ENCODE data around the gene DOCK11.
"Not testable (repeated sequence)": the region's sequence is repeated elsewhere in the genome, so short reads cannot be mapped to it uniquely, and the experiment has no call there.

DOCK11 gene
- total RNA-seq = 157 to 398 (median 356) reads per million in 9 experiments

DNA sequence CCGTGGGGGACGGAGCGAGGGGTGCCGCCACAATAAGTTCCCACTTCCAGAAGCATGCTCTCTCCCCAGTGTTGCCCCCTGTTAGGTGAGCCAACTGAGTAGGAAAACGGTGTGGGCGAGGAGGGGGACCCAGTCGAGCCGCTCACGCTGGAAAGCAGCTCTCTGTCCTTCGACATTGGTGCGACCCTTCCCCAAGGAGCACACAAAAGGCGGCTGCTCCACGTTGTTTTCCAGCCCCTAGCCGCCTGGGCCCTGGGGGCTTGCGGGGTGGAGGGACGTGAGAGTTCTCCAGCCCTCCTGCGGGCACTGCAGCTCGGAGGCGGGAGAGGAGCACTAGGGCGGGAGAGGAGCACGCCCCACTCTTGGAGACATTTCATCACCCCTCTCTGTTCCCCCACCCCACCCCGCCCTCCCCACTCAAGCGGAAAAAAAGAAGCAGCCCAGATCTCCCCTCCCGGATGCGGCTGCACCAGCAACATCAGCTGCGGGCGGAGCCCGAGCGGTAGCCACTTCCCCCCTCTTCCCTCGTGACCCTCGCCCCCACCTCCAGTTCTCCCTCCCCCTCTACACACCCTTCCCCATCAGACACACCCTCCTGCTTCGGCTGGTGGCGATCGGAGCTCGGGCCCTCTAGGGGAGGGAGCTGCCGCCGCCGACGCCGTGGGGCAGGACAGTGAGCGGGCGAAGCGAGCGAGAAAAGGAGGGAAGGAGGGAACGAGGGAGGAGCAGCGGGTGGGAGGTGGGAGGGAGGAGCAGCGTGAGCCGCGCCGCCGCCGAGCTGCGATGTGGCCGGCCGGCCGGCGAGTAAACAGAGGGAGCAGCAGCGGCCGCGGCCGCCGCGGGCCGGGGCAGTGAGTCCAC lies at the start of gene DOCK11:
Gene DOCK11 (plus strand): TSS at position 755 of the 861 bp plus-strand sequence. CDS start 157 bp downstream, outside the sequence.
- Mint-ChIP-seq H3K27ac (peak within 1 kb of the TSS; percentile 94 to 98), H3K9me3 (no peaks in the 10 kb centered on the region), H3K4me1 (ENCODE audit: low read depth in 2 of 2) (peaks cover 18 to 21% of the 10 kb centered on the region in 2 donors), H3K36me3 (ENCODE audit: insufficient read depth) (peaks cover 17% of the 10 kb centered on the region), H3K4me3 (peak within 1 kb of the TSS; percentile 98 to 99), H3K27me3 (no peaks in the 10 kb centered on the region)
- ATAC-seq (replicated peaks) (peak; percentile 74), DNase-seq (peak; percentile 66 to 69 (median 66))

DNA sequence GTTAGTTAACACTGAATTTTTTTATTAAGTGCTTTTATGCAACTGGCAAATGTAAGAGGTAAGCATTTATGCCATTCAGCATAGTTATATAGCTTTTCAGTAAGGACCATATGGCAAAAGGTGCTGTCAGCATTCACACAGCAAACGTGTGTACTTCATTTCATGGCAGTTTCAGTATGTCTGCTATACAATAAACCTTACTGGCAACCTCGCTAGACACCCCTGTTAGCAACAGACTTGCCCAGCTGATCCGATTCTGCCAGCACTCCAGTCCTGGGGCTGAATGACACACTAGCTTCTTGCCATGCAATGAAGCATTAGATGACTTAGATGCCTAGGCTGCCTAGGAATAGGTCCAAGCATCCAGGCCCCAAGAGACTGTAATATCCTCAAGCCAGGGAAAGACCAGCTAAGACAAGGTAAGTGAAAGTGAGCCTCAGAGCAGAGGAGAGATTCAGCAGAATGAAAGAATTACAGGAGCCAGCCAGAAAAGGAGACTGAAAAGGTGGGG lies 47.3 kb upstream of the DOCK11 start:
- H3K27me3 Mint-ChIP-seq = no peaks in the 10 kb centered on the region
- no peaks in the 10 kb centered on the region for H3K9me3 Mint-ChIP-seq
- ATAC-seq (replicated peaks) (no peak), DNase-seq (no peak)
- peak overlapping the region in 1 of 2 donors; percentile 23 for H3K27ac Mint-ChIP-seq
- peaks cover 51% of the 10 kb centered on the region for H3K36me3 Mint-ChIP-seq (ENCODE audit: insufficient read depth)
- H3K4me3 Mint-ChIP-seq = no peak overlapping the region
- H3K4me1 Mint-ChIP-seq (ENCODE audit: low read depth in 2 of 2) = no peaks in the 10 kb centered on the region

DNA sequence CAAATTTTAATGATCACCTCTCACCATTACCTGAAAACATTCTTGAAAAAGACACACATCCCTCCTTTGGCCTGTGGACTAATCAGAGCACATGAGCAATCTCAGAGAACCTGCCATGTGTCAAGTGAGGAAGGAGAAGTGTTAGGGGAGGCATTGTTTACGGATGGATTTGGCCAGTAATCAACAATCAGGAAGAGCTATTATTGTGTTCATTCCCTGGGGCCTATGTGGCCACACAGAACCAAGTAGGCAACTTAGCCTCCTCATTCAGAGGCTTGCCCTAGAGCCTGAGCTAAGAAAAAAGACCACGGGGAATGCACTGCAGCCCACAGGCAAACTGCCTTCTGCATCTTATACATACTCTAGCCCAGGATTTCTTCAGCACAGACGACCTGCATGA lies 40.6 kb upstream of the DOCK11 start:
- ATAC-seq (replicated peaks) (no peak), DNase-seq (no peak)
- Mint-ChIP-seq H3K27me3 (no peaks in the 10 kb centered on the region), H3K9me3 (no peaks in the 10 kb centered on the region), H3K4me1 (ENCODE audit: low read depth in 2 of 2) (peaks cover 0 to 2% of the 10 kb centered on the region in 2 donors), H3K27ac (no peak overlapping the region), H3K4me3 (no peak overlapping the region), H3K36me3 (ENCODE audit: insufficient read depth) (peaks cover 17% of the 10 kb centered on the region)

DNA sequence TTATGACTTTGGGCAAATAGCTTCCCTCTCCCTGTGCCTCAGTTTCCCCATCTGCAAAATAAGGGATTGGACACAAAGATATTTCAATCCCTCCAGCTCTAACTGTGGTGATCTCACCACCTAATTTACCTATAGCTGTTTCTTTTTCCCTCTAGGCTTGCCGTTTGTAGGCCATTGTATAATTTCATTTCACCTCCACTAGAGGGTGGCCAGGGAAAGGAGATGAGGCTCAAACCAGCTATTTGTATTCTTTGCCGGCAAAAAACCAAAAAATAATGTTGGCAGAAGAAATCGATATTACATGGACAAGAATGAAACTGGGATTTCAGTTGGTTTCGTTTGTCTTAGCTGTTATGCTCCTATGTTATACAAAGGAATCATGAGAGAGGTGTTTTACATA lies 36.1 kb upstream of the DOCK11 start:
- Mint-ChIP-seq H3K27ac (no peak overlapping the region), H3K4me1 (ENCODE audit: low read depth in 2 of 2) (peaks cover 0 to 2% of the 10 kb centered on the region in 2 donors), H3K9me3 (no peaks in the 10 kb centered on the region), H3K27me3 (no peaks in the 10 kb centered on the region), H3K36me3 (ENCODE audit: insufficient read depth) (peaks cover 3% of the 10 kb centered on the region), H3K4me3 (no peak overlapping the region)
- DNase-seq = peak; percentile 1 to 8 (median 1)
- ATAC-seq (replicated peaks) = peak; percentile 61

- Mint-ChIP-seq H3K36me3 (ENCODE audit: insufficient read depth) (peaks cover under 1% of the 10 kb centered on the region), H3K9me3 (no peaks in the 10 kb centered on the region), H3K27ac (no peak overlapping the region), H3K4me3 (no peak overlapping the region), H3K4me1 (ENCODE audit: low read depth in 2 of 2) (peaks cover 0 to 2% of the 10 kb centered on the region in 2 donors), H3K27me3 (no peaks in the 10 kb centered on the region)
- no peak for DNase-seq
- no peak for ATAC-seq (replicated peaks)
These were observed 31.1 kb upstream of the DOCK11 start for GRCh38 chrX:118464501-118464900.

- DNase-seq = no peak
- no peaks in the 10 kb centered on the region for H3K36me3 Mint-ChIP-seq (ENCODE audit: insufficient read depth)
- no peak overlapping the region for H3K27ac Mint-ChIP-seq
- no peaks in the 10 kb centered on the region for H3K9me3 Mint-ChIP-seq
- H3K4me3 Mint-ChIP-seq = no peak overlapping the region
- no peak for ATAC-seq (replicated peaks)
- no peaks in the 10 kb centered on the region for H3K27me3 Mint-ChIP-seq
- H3K4me1 Mint-ChIP-seq (ENCODE audit: low read depth in 2 of 2) = no peaks in the 10 kb centered on the region
These were observed 27.5 kb upstream of the DOCK11 start for GRCh38 chrX:118468122-118468521.

GRCh38 chrX:118470721-118471347 lies 24.8 kb upstream of the DOCK11 start:
- not testable (repeated sequence) for ATAC-seq (replicated peaks); H3K27ac Mint-ChIP-seq; H3K27me3 Mint-ChIP-seq; DNase-seq; H3K9me3 Mint-ChIP-seq; H3K4me1 Mint-ChIP-seq (ENCODE audit: low read depth in 2 of 2); H3K4me3 Mint-ChIP-seq; H3K36me3 Mint-ChIP-seq (ENCODE audit: insufficient read depth)

DNA sequence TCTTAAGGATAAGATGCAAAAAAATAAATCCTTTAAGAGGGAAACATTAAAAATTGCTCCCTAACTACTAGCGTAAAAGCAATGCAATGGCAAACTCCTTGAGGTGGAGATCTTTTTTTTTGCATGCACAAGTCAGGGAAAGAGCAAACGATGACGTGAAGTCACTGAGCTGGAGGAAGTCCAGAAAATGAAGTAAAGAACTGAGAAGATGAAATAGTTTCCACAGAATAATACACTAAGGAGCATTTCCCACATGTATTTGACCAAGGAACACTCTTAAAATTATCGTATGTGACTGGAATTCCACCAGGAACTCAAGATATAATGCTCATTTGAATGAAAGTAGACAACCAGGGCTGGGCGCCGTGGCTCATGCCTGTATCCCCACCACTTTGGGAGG lies 21.0 kb upstream of the DOCK11 start:
- Mint-ChIP-seq H3K4me1 (ENCODE audit: low read depth in 2 of 2) (no peaks in the 10 kb centered on the region), H3K4me3 (no peak overlapping the region), H3K36me3 (ENCODE audit: insufficient read depth) (no peaks in the 10 kb centered on the region), H3K9me3 (no peaks in the 10 kb centered on the region), H3K27ac (no peak overlapping the region), H3K27me3 (no peaks in the 10 kb centered on the region)
- ATAC-seq (replicated peaks) (no peak), DNase-seq (no peak)

- no peak overlapping the region for H3K4me3 Mint-ChIP-seq
- H3K27ac Mint-ChIP-seq = no peak overlapping the region
- DNase-seq (no peak), ATAC-seq (replicated peaks) (no peak)
- no peaks in the 10 kb centered on the region for H3K27me3 Mint-ChIP-seq
- no peaks in the 10 kb centered on the region for H3K4me1 Mint-ChIP-seq (ENCODE audit: low read depth in 2 of 2)
- H3K9me3 Mint-ChIP-seq = no peaks in the 10 kb centered on the region
- no peaks in the 10 kb centered on the region for H3K36me3 Mint-ChIP-seq (ENCODE audit: insufficient read depth)
These were observed 19.7 kb upstream of the DOCK11 start for GRCh38 chrX:118475903-118476302.

DNA sequence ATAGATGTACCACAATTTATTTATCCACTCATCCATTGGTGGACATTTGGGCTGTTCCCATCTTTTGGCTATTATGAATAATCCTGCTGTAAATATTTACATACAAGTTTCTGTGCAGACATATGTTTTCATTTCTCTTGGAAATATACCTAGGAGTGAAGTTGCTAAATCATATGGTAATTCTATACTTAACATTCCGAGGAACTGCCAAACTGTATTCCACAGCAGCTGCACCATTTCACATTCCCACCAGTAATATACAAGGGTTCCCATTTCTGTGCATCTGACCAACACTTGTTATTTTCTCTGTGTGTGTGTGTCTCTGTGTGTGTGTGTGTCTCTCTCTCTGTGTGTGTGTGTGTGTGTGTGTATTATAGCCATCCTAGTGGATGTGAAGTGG lies 15.4 kb upstream of the DOCK11 start:
- H3K4me1 Mint-ChIP-seq (ENCODE audit: low read depth in 2 of 2) = no peaks in the 10 kb centered on the region
- no peaks in the 10 kb centered on the region for H3K27me3 Mint-ChIP-seq
- no peak overlapping the region for H3K27ac Mint-ChIP-seq
- no peak overlapping the region for H3K4me3 Mint-ChIP-seq
- no peak for DNase-seq
- H3K36me3 Mint-ChIP-seq (ENCODE audit: insufficient read depth) = no peaks in the 10 kb centered on the region
- no peaks in the 10 kb centered on the region for H3K9me3 Mint-ChIP-seq
- no peak for ATAC-seq (replicated peaks)

GRCh38 chrX:118482384-118482783 lies 13.2 kb upstream of the DOCK11 start:
- not testable (repeated sequence) for H3K4me1 Mint-ChIP-seq (ENCODE audit: low read depth in 2 of 2); DNase-seq; H3K27ac Mint-ChIP-seq; ATAC-seq (replicated peaks); H3K27me3 Mint-ChIP-seq; H3K36me3 Mint-ChIP-seq (ENCODE audit: insufficient read depth); H3K4me3 Mint-ChIP-seq; H3K9me3 Mint-ChIP-seq

GRCh38 chrX:118484216-118484903 lies 11.3 kb upstream of the DOCK11 start:
- H3K27me3 Mint-ChIP-seq = no peaks in the 10 kb centered on the region
- DNase-seq (no peak), ATAC-seq (replicated peaks) (no peak)
- H3K9me3 Mint-ChIP-seq = no peaks in the 10 kb centered on the region
- H3K27ac Mint-ChIP-seq = no peak overlapping the region
- H3K36me3 Mint-ChIP-seq (ENCODE audit: insufficient read depth) = no peaks in the 10 kb centered on the region
- H3K4me3 Mint-ChIP-seq = no peak overlapping the region
- H3K4me1 Mint-ChIP-seq (ENCODE audit: low read depth in 2 of 2) = no peaks in the 10 kb centered on the region

DNA sequence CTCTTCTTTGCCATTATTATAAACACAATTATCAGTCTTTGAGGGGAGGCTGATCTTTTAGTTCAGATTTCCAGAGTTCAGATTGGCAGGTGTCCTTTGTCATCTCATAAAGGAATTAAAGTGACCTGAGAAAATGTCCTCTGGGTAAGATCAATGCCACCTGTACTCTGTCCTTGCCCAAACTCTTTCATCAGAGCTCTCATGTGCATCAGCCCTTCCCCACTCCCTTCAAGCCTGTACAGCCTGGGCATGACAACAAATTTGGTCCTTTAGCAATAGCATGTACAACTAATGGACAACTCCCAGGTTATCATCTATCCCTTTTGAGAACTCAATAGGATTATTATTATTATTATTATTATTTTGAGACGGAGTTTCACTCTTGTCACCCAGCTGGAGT lies 8.9 kb upstream of the DOCK11 start:
- H3K9me3 Mint-ChIP-seq; H3K36me3 Mint-ChIP-seq (ENCODE audit: insufficient read depth); H3K27me3 Mint-ChIP-seq; H3K27ac Mint-ChIP-seq; DNase-seq; ATAC-seq (replicated peaks); H3K4me1 Mint-ChIP-seq (ENCODE audit: low read depth in 2 of 2); H3K4me3 Mint-ChIP-seq: not testable (repeated sequence)

Measured in effector memory CD8-positive, alpha-beta T cell (primary cell).